K562 (cell line): ENCODE results near the gene SGMS1. TPM values are rescaled to one million over a fixed set of nuclear protein-coding genes. Genes with fewer than 3 reads are reported as not detected.
A peak's percentile ranks its signal among the peaks of the same experiment; 100 is the strongest.

Source experiments
- ATF7 ChIP-seq: fragments of 450-650 bp; IDR thresholded peaks from 2 replicates; pipeline ENCODE4 v1.7.1; 2014; ENCODE audit warnings: mild to moderate bottlenecking, moderate library complexity
- BCL6 ChIP-seq: fragments of 250-450 bp; sonication (Bioruptor Pico); IDR thresholded peaks from 2 replicates; pipeline ENCODE4 v1.4.0; 2020
- E2F3 ChIP-seq: fragments of 250-450 bp; sonication (Bioruptor Pico); IDR thresholded peaks from 2 replicates; pipeline ENCODE4 v1.4.0; 2020; ENCODE audit warnings: mild to moderate bottlenecking
- E2F4 ChIP-seq: sonication (generic); formaldehyde crosslinking; IDR thresholded peaks from 2 replicates; pipeline ENCODE4 v1.8.0; 2022; ENCODE audit warnings: mild to moderate bottlenecking, low read depth, missing genetic modification reagents
- ELK3 ChIP-seq: fragments of 450-650 bp; formaldehyde crosslinking; IDR thresholded peaks from 2 replicates; pipeline ENCODE4 v1.4.0; 2020; ENCODE audit warnings: mild to moderate bottlenecking
- FOSL1 ChIP-seq: fragments of 200-800 bp; sonication (Bioruptor generic); conservative IDR thresholded peaks from 2 replicates; pipeline ENCODE4 v1.6.1; 2016; ENCODE audit warnings: missing genetic modification characterization, missing compliant biosample characterization
- HBP1 ChIP-seq: fragments of 450-650 bp; formaldehyde crosslinking; IDR thresholded peaks from 2 replicates; pipeline ENCODE4 v1.4.0; 2022; ENCODE audit warnings: missing genetic modification characterization
- ILF3 ChIP-seq: fragments of 450-650 bp; IDR thresholded peaks from 2 replicates; pipeline ENCODE4 v1.6.1; 2018; ENCODE audit warnings: antibody characterized with exemption, mild to moderate bottlenecking, moderate library complexity, borderline replicate concordance
- KDM1A ChIP-seq, 2 experiments: fragments of 450-650 bp; IDR thresholded peaks; 2 replicates each; pipeline ENCODE4 v1.6.1; 2016; ENCODE audit warnings: mild to moderate bottlenecking in 2 of 2
- NRF1 ChIP-seq, 2 experiments: fragments of 450-650 bp; IDR thresholded peaks in 1 of 2; conservative IDR thresholded peaks in 1 of 2; 2 replicates each; pipeline ENCODE4 v1.6.1; 2014; ENCODE audit warnings: mild to moderate bottlenecking in 2 of 2
- PHB ChIP-seq: fragments of 250-450 bp; sonication (Bioruptor Pico); IDR thresholded peaks from 2 replicates; pipeline ENCODE4 v1.5.0; 2021
- PHF20 ChIP-seq: fragments of 450-650 bp; IDR thresholded peaks from 2 replicates; pipeline ENCODE4 v1.6.1; 2018; ENCODE audit not compliant: partially characterized antibody
- PHF8 ChIP-seq: fragments of 200-600 bp; sonication (generic); IDR thresholded peaks from 2 replicates; pipeline ENCODE4 v1.6.1; 2012; ENCODE audit warnings: mixed run types, mild to moderate bottlenecking, inconsistent platforms, low read length, moderate library complexity, borderline replicate concordance
- PKNOX1 ChIP-seq: fragments of 450-650 bp; IDR thresholded peaks from 2 replicates; pipeline ENCODE4 v1.6.1; 2016
- SMARCB1 ChIP-seq: IDR thresholded peaks from 2 replicates; pipeline ENCODE4 v1.6.1; 2011; ENCODE audit warnings: improper control_type of control experiment, low read depth; ENCODE audit not compliant: insufficient read length
- SRSF3 ChIP-seq: fragments of 200-400 bp; formaldehyde crosslinking; IDR thresholded peaks from 2 replicates; pipeline ENCODE4 v1.6.1; 2016; ENCODE audit warnings: mild to moderate bottlenecking, low read length, moderate library complexity; ENCODE audit not compliant: insufficient read depth
- TSHZ1 ChIP-seq: fragments of 250-450 bp; sonication (Bioruptor Pico); IDR thresholded peaks from 2 replicates; pipeline ENCODE4 v1.4.0; 2020; ENCODE audit warnings: mild to moderate bottlenecking, moderate library complexity
- ZFP1 ChIP-seq: fragments of 450-650 bp; formaldehyde crosslinking; IDR thresholded peaks from 2 replicates; pipeline ENCODE4 v1.4.0; 2020; ENCODE audit warnings: mild to moderate bottlenecking, mixed read lengths
- ZNF124 ChIP-seq: sonication (generic); formaldehyde crosslinking; IDR thresholded peaks from 2 replicates; pipeline ENCODE4 v1.8.1; 2022; ENCODE audit warnings: missing genetic modification reagents
- ZNF280A ChIP-seq: fragments of 450-650 bp; IDR thresholded peaks from 2 replicates; pipeline ENCODE4 v1.6.1; 2018; ENCODE audit warnings: mild to moderate bottlenecking, low read depth; ENCODE audit not compliant: partially characterized antibody
- polyA plus RNA-seq, 8 experiments: library from polyadenylated mRNA; depleted of rRNA in 4 of 8; stranded (reverse) in 5 of 8; unstranded in 3 of 8; fragments of >200 nt; fragmentation: Nextera tagmentation in 2 of 8; fragmentation: Illumina TruSeq in 1 of 8; extraction: Ambion mirVana in 2 of 8; extraction: Trizol in 1 of 8; gene quantifications; 2 replicates each; pipeline versions ENCODE4 v1.2.1 to v1.2.3, GENCODE V29; 2011 to 2014; ENCODE audit warnings: inconsistent platforms in 1 of 8, missing spikeins in 1 of 8
- total RNA-seq, 7 experiments: library from RNA; depleted of rRNA in 6 of 7; stranded (reverse); fragments of >200 nt in 6 of 7; fragmentation: Illumina TruSeq in 2 of 7; extraction: Trizol in 2 of 7; gene quantifications; 2 replicates each; pipeline versions ENCODE4 v1.2.1 to v1.2.3, GENCODE V29; 2011 to 2021; ENCODE audit warnings: low replicate concordance in 1 of 7

The SGMS1 gene
- total and polyA plus RNA-seq, 9 of the 15 experiments (the other 6 are each of a cell fraction or from before 2014, with no cell fraction given), result 22.6 to 232 (median 82.2) TPM

- TF ChIP-seq ZNF280A (no peak), FOSL1 (tag) (peak; percentile 78), PKNOX1 (peak; percentile 83), TSHZ1 (no peak), E2F4 (no peak), ELK3 (CRISPR knock-in tag) (no peak), KDM1A (IDR thresholded peaks at IDR 0.05) (peak; percentile 21 to 38; a peak in 1 of 4 replicates), ZNF124 (CRISPR knock-in tag) (no peak), PHB (no peak), ZFP1 (CRISPR knock-in tag) (no peak), SRSF3 (no peak), PHF20 (no peak), HBP1 (CRISPR knock-in tag) (no peak), PHF8 (no peak), ATF7 (peak; percentile 39; the same call in 1 of the 2 replicates), E2F3 (CRISPR knock-in tag) (no peak), SMARCB1 (no peak), NRF1 (conservative IDR thresholded peaks at IDR 0.05 in 1 of 2, IDR thresholded peaks at IDR 0.05 in 1 of 2) (no peak), BCL6 (CRISPR knock-in tag) (no peak), ILF3 (no peak)
Measured at GRCh38 chr10:50439187-50439586, 184.6 kb downstream of the SGMS1 start (continued).
